Dedifferentiated amniotic fluid mesenchymal stem cell (primary cell): ENCODE results near the gene RMDN3.

Experiments used
- DNase-seq: peaks from one replicate; pipeline ENCODE4 v3.0.0-alpha.2; 2016; ENCODE audit errors: extremely low spot score

The RMDN3 gene

DNA sequence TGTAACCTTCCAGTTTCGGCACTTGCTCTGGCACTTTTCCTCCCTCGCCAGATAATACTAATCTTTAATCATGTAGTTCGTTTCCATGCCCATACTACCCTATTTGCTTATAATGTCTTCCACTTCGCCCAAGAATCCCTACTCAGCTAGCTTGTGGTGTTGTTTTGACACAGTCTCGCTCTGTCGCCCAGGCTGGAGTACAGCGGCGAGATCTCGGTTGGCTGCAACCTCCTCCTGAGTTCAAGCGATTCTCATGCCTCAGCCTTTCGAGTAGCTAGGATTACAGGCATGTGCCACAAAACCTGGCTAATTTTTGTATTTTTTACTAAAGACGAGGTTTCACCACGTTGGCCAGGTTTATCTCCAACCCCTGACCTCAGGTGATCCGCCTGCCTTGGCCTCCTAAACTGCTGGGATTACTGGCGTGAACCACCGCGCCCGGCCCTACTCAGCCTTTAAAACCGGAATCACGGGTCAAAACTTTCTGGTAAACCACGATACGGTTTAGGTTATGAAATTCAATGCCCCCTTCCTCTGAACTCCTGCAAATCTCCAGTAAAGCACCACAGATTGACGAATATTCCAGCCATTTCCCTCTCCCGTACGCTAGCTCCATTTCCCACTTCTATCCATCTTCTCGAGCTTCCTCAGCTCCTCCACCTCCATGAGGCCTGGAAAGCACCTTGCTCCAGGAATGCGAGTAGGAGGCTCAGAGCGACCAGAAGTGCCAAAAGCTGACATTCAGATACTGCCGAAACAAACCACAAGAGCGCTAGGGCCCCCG, 61.0 kb downstream of the RMDN3 start:
- no peak for DNase-seq

DNA sequence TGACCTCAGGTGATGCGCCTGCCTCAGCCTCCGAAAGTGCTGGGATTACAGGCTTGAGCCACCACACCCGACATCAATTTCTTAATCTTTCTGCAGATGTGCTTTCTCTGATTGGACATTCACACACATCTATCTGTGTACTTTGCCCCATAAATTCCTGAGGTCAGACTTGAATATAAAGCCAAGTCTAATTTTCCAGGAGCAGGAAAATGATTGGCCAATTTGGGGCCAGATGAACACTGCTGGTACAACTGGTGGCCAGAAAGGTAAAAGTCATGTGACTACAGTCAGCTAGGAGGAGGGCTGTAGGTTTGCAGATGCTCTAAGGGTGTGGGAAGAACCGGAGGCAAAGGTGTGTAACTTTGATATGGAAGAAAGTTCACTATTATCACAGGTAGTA, 63.3 kb downstream of the RMDN3 start:
- DNase-seq = no peak

- DNase-seq = no peak
Observed at GRCh38 chr15:40688932-40689799, 65.9 kb downstream of the RMDN3 start.
